Measurements from ENCODE around the gene NIT1. TPM values are rescaled to one million over a fixed set of nuclear protein-coding genes. Genes with fewer than 3 reads are reported as not detected.

NIT1 gene
- total and polyA plus RNA-seq, 2 of the 13 experiments (the other 11 are each of a cell fraction or from before 2014, with no cell fraction given) = 22.7 to 31.0 TPM

DNA sequence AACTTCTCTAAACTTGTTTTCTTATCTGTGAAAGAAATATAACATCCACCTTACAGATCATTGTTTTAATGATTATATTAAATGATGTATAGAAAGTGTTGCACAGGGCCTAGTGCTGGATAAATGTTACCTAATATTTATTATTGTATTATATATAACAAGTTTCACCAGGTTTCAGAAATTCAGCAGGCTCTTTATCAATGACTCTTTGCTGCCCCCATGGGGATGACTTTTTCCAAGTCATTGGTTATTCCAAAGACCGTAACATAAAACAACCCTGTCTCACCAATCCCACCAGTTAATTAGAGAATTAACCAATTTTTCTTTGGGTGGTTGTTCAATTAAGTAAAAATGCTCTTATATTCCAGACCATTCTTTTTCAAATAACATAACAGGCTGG, 21.9 kb downstream of the NIT1 start:
- Histone ChIP-seq H3K9ac (ENCODE audit: insufficient read depth, low read depth, low read length) (no peak overlapping the region), H3K4me3 (replicated peaks in 1 of 3; ENCODE audit: insufficient read depth in 1 of 3, low read depth in 2 of 3, low read length in 3 of 3) (no peak overlapping the region), H2AFZ (ENCODE audit: low read length) (no peak overlapping the region), H3K4me1 (ENCODE audit: insufficient read depth, low read length) (no peaks in the 10 kb centered on the region), H4K20me1 (ENCODE audit: insufficient read depth, low read length) (no peaks in the 10 kb centered on the region), H3K79me2 (ENCODE audit: insufficient read depth, low read length) (no peaks in the 10 kb centered on the region), H3K27ac (ENCODE audit: extremely low read length, insufficient read depth, low read length) (no peak overlapping the region), H3K27me3 (ENCODE audit: control insufficient read depth in 1 of 2, insufficient read depth in 2 of 2, low read length in 2 of 2) (no peaks in the 10 kb centered on the region), H3K9me3 (ENCODE audit: low read length) (no peaks in the 10 kb centered on the region), H3K36me3 (replicated peaks in 1 of 2; ENCODE audit: control insufficient read depth in 1 of 2, insufficient read depth in 2 of 2, low read length in 2 of 2) (no peaks in the 10 kb centered on the region), H3K4me2 (ENCODE audit: low read depth, low read length) (no peak overlapping the region)
- TF ChIP-seq ZSCAN25 (CRISPR knock-in tag; IDR thresholded peaks at IDR 0.05) (no peak), ZBTB38 (CRISPR knock-in tag; IDR thresholded peaks at IDR 0.05) (no peak), NCOA1 (CRISPR knock-in tag; IDR thresholded peaks at IDR 0.05) (no peak), STAG1 (CRISPR knock-in tag; IDR thresholded peaks at IDR 0.05) (peak; percentile 60), SMC3 (IDR thresholded peaks at IDR 0.05; ENCODE audit: low read length) (peak; percentile 28; the same call in 1 of the 2 replicates), RAD21 (CRISPR knock-in tag; IDR thresholded peaks at IDR 0.05) (0 out of 2 replicates have a peak, but pooled peaks have one; percentile 22), ZNF44 (CRISPR knock-in tag; IDR thresholded peaks at IDR 0.05) (no peak), TBP (CRISPR knock-in tag; IDR thresholded peaks at IDR 0.05) (no peak)
- TF ChIP-seq, protein P1, sequence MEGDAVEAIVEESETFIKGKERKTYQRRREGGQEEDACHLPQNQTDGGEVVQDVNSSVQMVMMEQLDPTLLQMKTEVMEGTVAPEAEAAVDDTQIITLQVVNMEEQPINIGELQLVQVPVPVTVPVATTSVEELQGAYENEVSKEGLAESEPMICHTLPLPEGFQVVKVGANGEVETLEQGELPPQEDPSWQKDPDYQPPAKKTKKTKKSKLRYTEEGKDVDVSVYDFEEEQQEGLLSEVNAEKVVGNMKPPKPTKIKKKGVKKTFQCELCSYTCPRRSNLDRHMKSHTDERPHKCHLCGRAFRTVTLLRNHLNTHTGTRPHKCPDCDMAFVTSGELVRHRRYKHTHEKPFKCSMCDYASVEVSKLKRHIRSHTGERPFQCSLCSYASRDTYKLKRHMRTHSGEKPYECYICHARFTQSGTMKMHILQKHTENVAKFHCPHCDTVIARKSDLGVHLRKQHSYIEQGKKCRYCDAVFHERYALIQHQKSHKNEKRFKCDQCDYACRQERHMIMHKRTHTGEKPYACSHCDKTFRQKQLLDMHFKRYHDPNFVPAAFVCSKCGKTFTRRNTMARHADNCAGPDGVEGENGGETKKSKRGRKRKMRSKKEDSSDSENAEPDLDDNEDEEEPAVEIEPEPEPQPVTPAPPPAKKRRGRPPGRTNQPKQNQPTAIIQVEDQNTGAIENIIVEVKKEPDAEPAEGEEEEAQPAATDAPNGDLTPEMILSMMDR (CRISPR knock-in tag; IDR thresholded peaks at IDR 0.05) = peak; percentile 52
- TF ChIP-seq, protein P2, sequence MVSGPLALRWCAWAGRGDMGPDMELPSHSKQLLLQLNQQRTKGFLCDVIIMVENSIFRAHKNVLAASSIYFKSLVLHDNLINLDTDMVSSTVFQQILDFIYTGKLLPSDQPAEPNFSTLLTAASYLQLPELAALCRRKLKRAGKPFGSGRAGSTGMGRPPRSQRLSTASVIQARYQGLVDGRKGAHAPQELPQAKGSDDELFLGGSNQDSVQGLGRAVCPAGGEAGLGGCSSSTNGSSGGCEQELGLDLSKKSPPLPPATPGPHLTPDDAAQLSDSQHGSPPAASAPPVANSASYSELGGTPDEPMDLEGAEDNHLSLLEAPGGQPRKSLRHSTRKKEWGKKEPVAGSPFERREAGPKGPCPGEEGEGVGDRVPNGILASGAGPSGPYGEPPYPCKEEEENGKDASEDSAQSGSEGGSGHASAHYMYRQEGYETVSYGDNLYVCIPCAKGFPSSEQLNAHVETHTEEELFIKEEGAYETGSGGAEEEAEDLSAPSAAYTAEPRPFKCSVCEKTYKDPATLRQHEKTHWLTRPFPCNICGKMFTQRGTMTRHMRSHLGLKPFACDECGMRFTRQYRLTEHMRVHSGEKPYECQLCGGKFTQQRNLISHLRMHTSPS (CRISPR knock-in tag; IDR thresholded peaks at IDR 0.05; ENCODE audit: low read depth) = no peak
- BruUV-seq (replicated peaks) = no TSS peak
- DNase-seq (ENCODE audit: low spot score) (peak; percentile 56), FAIRE-seq (peak; percentile 28), ATAC-seq (peak; percentile 54)
- 90% methylated on average over 1 of the region's 1 CpG for WGBS (ENCODE audit: low lambda C conversion rate)
- in situ Hi-C loops (cut with HindIII; ENCODE audit: extremely low pct_ligation_motif_present, low pct_unique_long_range_greater_than_20kb) (no loop called here), intact Hi-C loops (cut with micrococcal nuclease; ENCODE audit: unreplicated experiment) (loop anchor here (1.0 to 10.0 kb wide), 3 partner anchors 43 to 145 kb away; no protein-coding TSS in a partner anchor)
- CTCF ChIA-PET (ENCODE audit: low intra/inter-chr PET ratio, low total read pairs) = interaction anchor here (0.8 to 1.3 kb wide), 3 partner anchors 42 to 97 kb away, joined by 3 to 8 read pairs (median 4); partner anchors contain the start of gene KLHDC9
- POLR2A ChIA-PET = interaction anchor here (0.9 kb wide), 1 partner anchor 14 kb away, joined by 4 read pairs; the partner anchor contains the start of gene UFC1
